K562 (cell line): ENCODE measurements around the gene TTC6. TPM values are rescaled to one million over a fixed set of nuclear protein-coding genes. Genes with fewer than 3 reads are reported as not detected.

Experiments
- ATAC-seq: fragments of 200-7000 bp; cut with Tn5 transposase; 3 replicates; pipeline ENCODE4 v1.9.1; 2020; ENCODE audit warnings: moderate library complexity
- BruUV-seq: library from RNA; stranded (reverse); fragments of 400-500 nt; replicated peaks from 2 replicates; lab custom pipeline; 2021; lab: Mats Ljungman, UMichigan
- CTCF ChIA-PET: fragments of 300-600 bp; formaldehyde crosslinking; extraction: SDS; loops from one replicate; lab custom pipeline; 2021; ENCODE audit warnings: low intra/inter-chr PET ratio; lab: Yijun Ruan, JAX
- POLR2A ChIA-PET: fragments of 300-600, 350-650 bp; sonication (Branson Sonifier 250); formaldehyde crosslinking; extraction: SDS; loops from one replicate; lab custom pipeline; 2021; ENCODE audit warnings: antibody characterized with exemption, inconsistent platforms; lab: Yijun Ruan, JAX
- DNase-seq, 4 experiments: peaks; one replicate each; pipeline versions ENCODE4 v3.0.0 to v3.0.0-alpha.2; 2011 to 2018; ENCODE audit warnings: low spot score in 3 of 4, mixed read lengths in 3 of 4; ENCODE audit errors: extremely low read depth in 1 of 4
- FAIRE-seq: peaks from 2 replicates; lab custom pipeline; 2011; peaks lifted over from hg19 to GRCh38; lab: Jason Lieb, UNC
- H2AFZ ChIP-seq: 2 replicates; pipeline ENCODE4 v1.6.0; 2011; ENCODE audit warnings: low read depth, low read length, control low read depth, inconsistent platforms
- H3K27ac ChIP-seq: fragments of 200-600 bp; 3 replicates; pipeline ENCODE4 v1.8.0; 2011; ENCODE audit warnings: low read depth, mild to moderate bottlenecking, control low read depth, inconsistent platforms, low read length, moderate library complexity, mixed read lengths; ENCODE audit errors: extremely low read depth
- H3K27me3 ChIP-seq, 2 experiments: fragments of 300-600 bp in 1 of 2; 2 replicates in 1 of 2; 3 replicates in 1 of 2; pipeline versions ENCODE4 v1.6.0 to v1.8.0; 2011; ENCODE audit warnings: inconsistent platforms in 2 of 2, low read length in 2 of 2, mild to moderate bottlenecking in 1 of 2, mixed read lengths in 1 of 2, moderate library complexity in 1 of 2; ENCODE audit not compliant: control insufficient read depth in 2 of 2, insufficient read depth in 2 of 2
- H3K36me3 ChIP-seq: fragments of 300-600 bp; 3 replicates; pipeline ENCODE4 v1.8.0; 2011; ENCODE audit warnings: mild to moderate bottlenecking, low read length, inconsistent platforms; ENCODE audit not compliant: control insufficient read depth, insufficient read depth
- H3K4me1 ChIP-seq, 2 experiments: fragments of 200-600 bp in 1 of 2; replicated peaks in 1 of 2; 2 replicates in 1 of 2; 3 replicates in 1 of 2; pipeline versions ENCODE4 v1.5.1 to v1.8.0; 2011; ENCODE audit warnings: inconsistent platforms in 2 of 2, low read length in 2 of 2, mild to moderate bottlenecking in 1 of 2, mixed read lengths in 1 of 2, moderate library complexity in 1 of 2; ENCODE audit not compliant: control insufficient read depth in 2 of 2, insufficient read depth in 2 of 2
- H3K4me2 ChIP-seq: 2 replicates; pipeline ENCODE4 v1.6.1; 2011; ENCODE audit warnings: low read length, control low read depth, inconsistent platforms, mixed read lengths; ENCODE audit not compliant: insufficient read depth
- H3K4me3 ChIP-seq: fragments of 200-600 bp; sonication (generic), shearing (Covaris generic); 2 replicates; pipeline ENCODE4 v1.5.1; 2016; ENCODE audit warnings: control low read depth, inconsistent platforms
- H3K79me2 ChIP-seq: fragments of 200-600 bp; 3 replicates; pipeline ENCODE4 v1.8.0; 2011; ENCODE audit warnings: low read length, inconsistent platforms; ENCODE audit not compliant: control insufficient read depth, insufficient read depth
- H3K9ac ChIP-seq, 2 experiments: 2 replicates each; pipeline versions ENCODE4 v1.6.0 to v1.6.1; 2011; ENCODE audit warnings: low read depth in 2 of 2, low read length in 2 of 2, control low read depth in 1 of 2, inconsistent platforms in 1 of 2, mild to moderate bottlenecking in 1 of 2, mixed read lengths in 1 of 2; ENCODE audit not compliant: insufficient read depth in 1 of 2
- H3K9me1 ChIP-seq: one replicate; pipeline ENCODE4 v1.6.0; 2011; ENCODE audit warnings: inconsistent platforms, mild to moderate bottlenecking, low read length, moderate library complexity; ENCODE audit not compliant: control insufficient read depth, insufficient read depth
- H3K9me3 ChIP-seq: replicated peaks from 2 replicates; pipeline ENCODE4 v1.5.1; 2011; ENCODE audit warnings: low read depth, low read length, inconsistent platforms; ENCODE audit not compliant: control insufficient read depth, insufficient read depth
- H4K20me1 ChIP-seq: replicated peaks from 2 replicates; pipeline ENCODE4 v1.6.1; 2011; ENCODE audit warnings: low read length, inconsistent platforms, mixed read lengths; ENCODE audit not compliant: control insufficient read depth, insufficient read depth
- RFX1 ChIP-seq: fragments of 450-650 bp; IDR thresholded peaks from 2 replicates; pipeline ENCODE4 v1.6.1; 2016; ENCODE audit warnings: mild to moderate bottlenecking, moderate library complexity
- ZNF561 ChIP-seq: fragments of 450-650 bp; formaldehyde crosslinking; conservative IDR thresholded peaks from 2 replicates; pipeline ENCODE4 v1.4.0; 2020; ENCODE audit warnings: mild to moderate bottlenecking, moderate library complexity
- WGBS: fragments of 100-300 bp; shearing (Covaris generic); methylation state at CpG from one replicate; pipeline ENCODE4 v1.1.6; 2016; ENCODE audit warnings: low coverage, mixed read lengths; ENCODE audit not compliant: insufficient coverage; ENCODE audit errors: missing lambda C conversion rate; 5-methylcytosine and 5-hydroxymethylcytosine counted together
- in situ Hi-C: fragments of 300-500 bp; cut with MboI; formaldehyde crosslinking; loops from 4 replicates; pipeline ENCODE4 v1.15.0; 2018; ENCODE audit warnings: inconsistent platforms, mixed read lengths
- intact Hi-C: fragments of 100-400 bp; cut with micrococcal nuclease; formaldehyde crosslinking; loops from 2 replicates; pipeline ENCODE4 v1.14.2; 2022
- polyA plus RNA-seq, 8 experiments: library from polyadenylated mRNA; depleted of rRNA in 4 of 8; stranded (reverse) in 5 of 8; unstranded in 3 of 8; fragments of >200 nt; fragmentation: Nextera tagmentation in 2 of 8; fragmentation: Illumina TruSeq in 1 of 8; extraction: Ambion mirVana in 2 of 8; extraction: Trizol in 1 of 8; gene quantifications; 2 replicates each; pipeline versions ENCODE4 v1.2.1 to v1.2.3, GENCODE V29; 2011 to 2014; ENCODE audit warnings: inconsistent platforms in 1 of 8, missing spikeins in 1 of 8
- total RNA-seq, 7 experiments: library from RNA; depleted of rRNA in 6 of 7; stranded (reverse); fragments of >200 nt in 6 of 7; fragmentation: Illumina TruSeq in 2 of 7; extraction: Trizol in 2 of 7; gene quantifications; 2 replicates each; pipeline versions ENCODE4 v1.2.1 to v1.2.3, GENCODE V29; 2011 to 2021; ENCODE audit warnings: low replicate concordance in 1 of 7
- TF ChIP-seq, protein P1 (sequence below), 2 experiments: fragments of 450-650 bp in 1 of 2; sonication (generic) in 1 of 2; formaldehyde crosslinking in 1 of 2; IDR thresholded peaks in 1 of 2; conservative IDR thresholded peaks in 1 of 2; 2 replicates each; pipeline versions ENCODE4 v1.6.1 to v1.8.1; 2016 to 2023; ENCODE audit warnings: mild to moderate bottlenecking in 2 of 2, moderate library complexity in 2 of 2, inconsistent platforms in 1 of 2, missing genetic modification reagents in 1 of 2
- TF ChIP-seq, protein P2 (sequence below), 2 experiments: fragments of 450-650 bp in 1 of 2; sonication (generic) in 1 of 2; formaldehyde crosslinking in 1 of 2; IDR thresholded peaks; 2 replicates each; pipeline versions ENCODE4 v1.7.1 to v1.9.0; 2016 to 2022; ENCODE audit warnings: inconsistent platforms in 1 of 2, mild to moderate bottlenecking in 1 of 2, missing genetic modification reagents in 1 of 2

TTC6 gene
- total and polyA plus RNA-seq, 9 of the 15 experiments (the other 6 are each of a cell fraction or from before 2014, with no cell fraction given), result 0.04 to 0.23 (median 0.08) TPM; not detected in 5

DNA sequence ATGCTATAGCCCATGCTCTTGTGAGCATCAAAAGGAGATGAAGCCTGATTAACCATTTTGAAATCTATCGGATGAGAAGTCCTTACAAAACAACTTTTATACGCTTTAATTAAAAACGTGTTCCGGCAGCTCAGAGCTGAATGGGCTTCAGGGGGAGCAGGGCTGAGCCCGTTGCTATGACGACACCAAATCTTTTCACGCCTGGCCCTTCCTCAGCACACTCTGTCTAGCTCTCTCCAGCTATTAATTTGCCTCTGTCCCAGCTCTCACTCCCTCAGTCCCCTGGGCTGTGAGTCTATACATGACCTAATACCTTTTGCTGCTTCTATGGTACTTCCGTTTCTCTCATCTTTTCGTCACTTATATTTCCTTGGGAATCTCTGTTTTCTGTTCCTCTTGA lies 16.2 kb upstream of the TTC6 start:
- WGBS, result 7% methylated on average over 9 of the region's 9 CpGs
- Histone ChIP-seq H3K9ac (no peak overlapping the region), H3K4me2 (no peak overlapping the region), H3K9me3 (no peaks in the 10 kb centered on the region), H3K36me3 (no peaks in the 10 kb centered on the region), H3K79me2 (no peaks in the 10 kb centered on the region), H3K27me3 (no peaks in the 10 kb centered on the region; a peak in 1 of 5 replicates), H3K27ac (no peak overlapping the region), H3K4me3 (no peak overlapping the region), H4K20me1 (no peaks in the 10 kb centered on the region), H3K9me1 (no peaks in the 10 kb centered on the region), H2AFZ (no peak overlapping the region), H3K4me1 (peaks cover 0 to 9% of the 10 kb centered on the region in 2 experiments; a peak in 1 of 5 replicates)
- intact Hi-C loops, result no loop called here
- in situ Hi-C loops, result loop anchor here (25.0 kb wide), 1 partner anchor 317 kb away; no protein-coding TSS in a partner anchor
- BruUV-seq, result no TSS peak
- CTCF ChIA-PET, result no interaction called here
- ATAC-seq (no peak), DNase-seq (no peak), FAIRE-seq (no peak)
- TF ChIP-seq, protein P1, sequence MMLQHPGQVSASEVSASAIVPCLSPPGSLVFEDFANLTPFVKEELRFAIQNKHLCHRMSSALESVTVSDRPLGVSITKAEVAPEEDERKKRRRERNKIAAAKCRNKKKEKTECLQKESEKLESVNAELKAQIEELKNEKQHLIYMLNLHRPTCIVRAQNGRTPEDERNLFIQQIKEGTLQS (IDR thresholded peaks at IDR 0.05), result no peak
- TF ChIP-seq, protein P1 (CRISPR knock-in tag; conservative IDR thresholded peaks at IDR 0.05), result no peak
- TF ChIP-seq, protein P2, sequence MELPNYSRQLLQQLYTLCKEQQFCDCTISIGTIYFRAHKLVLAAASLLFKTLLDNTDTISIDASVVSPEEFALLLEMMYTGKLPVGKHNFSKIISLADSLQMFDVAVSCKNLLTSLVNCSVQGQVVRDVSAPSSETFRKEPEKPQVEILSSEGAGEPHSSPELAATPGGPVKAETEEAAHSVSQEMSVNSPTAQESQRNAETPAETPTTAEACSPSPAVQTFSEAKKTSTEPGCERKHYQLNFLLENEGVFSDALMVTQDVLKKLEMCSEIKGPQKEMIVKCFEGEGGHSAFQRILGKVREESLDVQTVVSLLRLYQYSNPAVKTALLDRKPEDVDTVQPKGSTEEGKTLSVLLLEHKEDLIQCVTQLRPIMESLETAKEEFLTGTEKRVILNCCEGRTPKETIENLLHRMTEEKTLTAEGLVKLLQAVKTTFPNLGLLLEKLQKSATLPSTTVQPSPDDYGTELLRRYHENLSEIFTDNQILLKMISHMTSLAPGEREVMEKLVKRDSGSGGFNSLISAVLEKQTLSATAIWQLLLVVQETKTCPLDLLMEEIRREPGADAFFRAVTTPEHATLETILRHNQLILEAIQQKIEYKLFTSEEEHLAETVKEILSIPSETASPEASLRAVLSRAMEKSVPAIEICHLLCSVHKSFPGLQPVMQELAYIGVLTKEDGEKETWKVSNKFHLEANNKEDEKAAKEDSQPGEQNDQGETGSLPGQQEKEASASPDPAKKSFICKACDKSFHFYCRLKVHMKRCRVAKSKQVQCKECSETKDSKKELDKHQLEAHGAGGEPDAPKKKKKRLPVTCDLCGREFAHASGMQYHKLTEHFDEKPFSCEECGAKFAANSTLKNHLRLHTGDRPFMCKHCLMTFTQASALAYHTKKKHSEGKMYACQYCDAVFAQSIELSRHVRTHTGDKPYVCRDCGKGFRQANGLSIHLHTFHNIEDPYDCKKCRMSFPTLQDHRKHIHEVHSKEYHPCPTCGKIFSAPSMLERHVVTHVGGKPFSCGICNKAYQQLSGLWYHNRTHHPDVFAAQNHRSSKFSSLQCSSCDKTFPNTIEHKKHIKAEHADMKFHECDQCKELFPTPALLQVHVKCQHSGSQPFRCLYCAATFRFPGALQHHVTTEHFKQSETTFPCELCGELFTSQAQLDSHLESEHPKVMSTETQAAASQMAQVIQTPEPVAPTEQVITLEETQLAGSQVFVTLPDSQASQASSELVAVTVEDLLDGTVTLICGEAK (IDR thresholded peaks at IDR 0.05), result no peak
- TF ChIP-seq, protein P2 (CRISPR knock-in tag; IDR thresholded peaks at IDR 0.05), result no peak
- TF ChIP-seq RFX1 (peak; percentile 60), ZNF561 (CRISPR knock-in tag) (no peak)
- POLR2A ChIA-PET, result no interaction called here
